GM23248 (cell line): ENCODE results near the gene CCDC27. TPM values are rescaled to one million over a fixed set of nuclear protein-coding genes. Genes with fewer than 3 reads are reported as not detected.

Experiments
- DNase-seq: peaks from one replicate; pipeline ENCODE4 v3.0.0-alpha.2; 2015
- H2AFZ ChIP-seq: fragments of 200-600 bp; sonication (generic); 2 replicates; pipeline ENCODE4 v1.6.1; 2016; ENCODE audit warnings: antibody characterized with exemption
- H3F3A ChIP-seq: fragments of 200-600 bp; sonication (generic); 2 replicates; pipeline ENCODE4 v1.6.1; 2016; ENCODE audit warnings: mild to moderate bottlenecking, antibody characterized with exemption, mixed run types; ENCODE audit not compliant: insufficient read depth
- H3K27ac ChIP-seq: fragments of 200-600 bp; sonication (generic); 2 replicates; pipeline ENCODE4 v1.5.1; 2016; ENCODE audit warnings: mild to moderate bottlenecking
- H3K27me3 ChIP-seq: fragments of 200-600 bp; sonication (generic); replicated peaks from 2 replicates; pipeline ENCODE4 v1.6.1; 2016; ENCODE audit warnings: mild to moderate bottlenecking; ENCODE audit not compliant: insufficient read depth
- H3K36me3 ChIP-seq: fragments of 200-600 bp; sonication (generic); 2 replicates; pipeline ENCODE4 v1.6.1; 2016; ENCODE audit warnings: low read depth, mild to moderate bottlenecking
- H3K4me1 ChIP-seq: fragments of 200-600 bp; sonication (generic); 2 replicates; pipeline ENCODE4 v1.6.1; 2016; ENCODE audit warnings: mild to moderate bottlenecking; ENCODE audit not compliant: insufficient read depth
- H3K4me2 ChIP-seq: fragments of 200-600 bp; sonication (generic); one replicate; pipeline ENCODE4 v1.6.1; 2016; ENCODE audit warnings: mild to moderate bottlenecking; ENCODE audit not compliant: unreplicated experiment
- H3K4me3 ChIP-seq: fragments of 200-600 bp; sonication (generic); 2 replicates; pipeline ENCODE4 v1.5.1; 2016; ENCODE audit warnings: mild to moderate bottlenecking
- H3K79me2 ChIP-seq: fragments of 200-600 bp; sonication (generic); 2 replicates; pipeline ENCODE4 v1.6.1; 2016; ENCODE audit warnings: mild to moderate bottlenecking; ENCODE audit not compliant: insufficient read depth
- H3K9ac ChIP-seq: fragments of 200-600 bp; sonication (generic); 2 replicates; pipeline ENCODE4 v1.6.1; 2016; ENCODE audit warnings: mild to moderate bottlenecking
- H3K9me2 ChIP-seq: fragments of 200-600 bp; sonication (generic); 2 replicates; pipeline ENCODE4 v1.6.1; 2016; ENCODE audit warnings: mixed run types, mild to moderate bottlenecking, moderate library complexity; ENCODE audit not compliant: insufficient read depth
- H3K9me3 ChIP-seq: fragments of 200-600 bp; sonication (generic); one replicate; pipeline ENCODE4 v1.6.1; 2017; ENCODE audit warnings: low read depth
- H4K20me1 ChIP-seq: fragments of 200-600 bp; sonication (generic); 2 replicates; pipeline ENCODE4 v1.6.0; 2016; ENCODE audit not compliant: insufficient read depth
- EZH2 ChIP-seq: fragments of 200-600 bp; sonication (generic); IDR thresholded peaks from 2 replicates; pipeline ENCODE4 v1.6.1; 2018; ENCODE audit warnings: antibody characterized with exemption, mild to moderate bottlenecking; ENCODE audit not compliant: insufficient read depth, poor library complexity, severe bottlenecking
- EZH2phosphoT487 ChIP-seq: fragments of 200-600 bp; sonication (generic); IDR thresholded peaks from 2 replicates; pipeline ENCODE4 v1.6.1; 2018; ENCODE audit warnings: antibody characterized with exemption, moderate library complexity, mild to moderate bottlenecking, low read depth; ENCODE audit not compliant: insufficient read depth
- WGBS, 2 experiments: methylation state at CpG; one replicate each; pipeline ENCODE4 v1.1.6; 2015 to 2017; ENCODE audit warnings: low lambda C conversion rate in 2 of 2, low coverage in 1 of 2; ENCODE audit errors: missing lambda C conversion rate in 2 of 2; 5-methylcytosine and 5-hydroxymethylcytosine counted together
- in situ Hi-C: fragments of 300-500 bp; cut with MboI; formaldehyde crosslinking; loops from 2 replicates; pipeline ENCODE4 v1.15.0; 2020
- polyA plus RNA-seq: library from polyadenylated mRNA; unstranded; fragments of >200 nt; fragmentation: Nextera tagmentation; extraction: Ambion mirVana; gene quantifications from 2 replicates; pipeline ENCODE4 v1.2.1, GENCODE V29; 2016
- total RNA-seq: library from RNA; depleted of rRNA; stranded (reverse); fragments of >200 nt; shearing (Covaris generic); gene quantifications from 2 replicates; pipeline ENCODE4 v1.2.3, GENCODE V29; 2014

The CCDC27 gene
- total and polyA plus RNA-seq, 2 experiments from 2014 or later = not detected

DNA sequence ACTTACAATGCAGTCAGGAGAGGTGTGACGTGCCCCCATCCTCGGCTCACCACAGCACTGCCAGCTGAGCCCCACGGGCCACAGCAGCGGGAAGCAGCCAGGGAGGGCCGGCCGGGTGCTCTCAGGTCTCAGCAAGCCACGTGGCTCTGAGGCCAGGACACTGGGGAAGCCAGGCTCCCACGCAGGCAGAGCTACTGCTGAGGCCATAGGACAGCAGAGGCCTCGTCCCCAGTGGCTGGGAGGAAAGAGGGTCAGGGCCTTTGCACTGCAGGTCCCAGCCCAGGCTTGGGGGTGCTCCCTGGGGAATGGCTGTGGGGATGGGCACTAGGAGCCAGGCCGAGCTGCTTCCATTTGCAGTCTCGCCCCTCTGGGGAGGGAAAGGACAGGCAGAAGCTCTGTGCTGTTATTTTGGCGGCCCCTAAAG, 38.3 kb downstream of the CCDC27 start:
- Histone ChIP-seq H3K27me3 (no peaks in the 10 kb centered on the region), H3K4me3 (no peak overlapping the region), H3K9me2 (no peaks in the 10 kb centered on the region), H3K9me3 (no peaks in the 10 kb centered on the region), H3K27ac (no peak overlapping the region), H3K79me2 (peaks cover 85% of the 10 kb centered on the region), H3K4me2 (no peak overlapping the region), H3K36me3 (peaks cover 8% of the 10 kb centered on the region; the same call in 1 of the 2 replicates), H3F3A (no peaks in the 10 kb centered on the region), H4K20me1 (no peaks in the 10 kb centered on the region; the same call in 1 of the 2 replicates), H3K4me1 (peaks cover 24% of the 10 kb centered on the region), H2AFZ (no peak overlapping the region), H3K9ac (no peak overlapping the region)
- DNase-seq = no peak
- WGBS, 2 experiments = 64 to 66% methylated on average over 9 to 12 of the region's 12 CpGs
- TF ChIP-seq EZH2 = no peak
- TF ChIP-seq EZH2phosphoT487 = no peak
- in situ Hi-C loops = no loop called here

- Histone ChIP-seq H4K20me1 (no peaks in the 10 kb centered on the region; the same call in 1 of the 2 replicates), H3F3A (no peaks in the 10 kb centered on the region), H3K9ac (no peak overlapping the region), H3K9me3 (no peaks in the 10 kb centered on the region), H3K4me1 (peaks cover 24% of the 10 kb centered on the region), H3K4me3 (no peak overlapping the region), H3K4me2 (no peak overlapping the region), H3K27me3 (no peaks in the 10 kb centered on the region), H2AFZ (no peak overlapping the region), H3K36me3 (peaks cover 5% of the 10 kb centered on the region; the same call in 1 of the 2 replicates), H3K27ac (no peak overlapping the region), H3K9me2 (no peaks in the 10 kb centered on the region), H3K79me2 (peaks cover 90% of the 10 kb centered on the region)
- in situ Hi-C loops = no loop called here
- DNase-seq = no peak
- TF ChIP-seq EZH2phosphoT487 (no peak), EZH2 (no peak)
- 87 to 90% methylated on average over 18 of the region's 18 CpGs for WGBS, 2 experiments
Measured at GRCh38 chr1:3790952-3791351, 38.7 kb downstream of the CCDC27 start.

GRCh38 chr1:3795453-3796214, 43.4 kb downstream of the CCDC27 start:
- WGBS, 2 experiments = 3 to 4% methylated on average over 32 to 53 of the region's 53 CpGs
- H3K9me3 ChIP-seq = no peaks in the 10 kb centered on the region
- no peaks in the 10 kb centered on the region for H3K27me3 ChIP-seq
- peak overlapping the region; percentile 85 for H3K4me2 ChIP-seq
- H3K9ac ChIP-seq = peak overlapping the region; percentile 85
- H3K9me2 ChIP-seq = no peaks in the 10 kb centered on the region
- in situ Hi-C loops = no loop called here
- H3F3A ChIP-seq = no peaks in the 10 kb centered on the region
- H3K79me2 ChIP-seq = peaks cover 56% of the 10 kb centered on the region
- H3K36me3 ChIP-seq = no peaks in the 10 kb centered on the region
- TF ChIP-seq EZH2phosphoT487 = no peak
- TF ChIP-seq EZH2 = no peak
- H3K4me3 ChIP-seq = peak overlapping the region; percentile 91
- peak overlapping the region; percentile 99 for H2AFZ ChIP-seq
- peak; percentile 33 for DNase-seq
- H4K20me1 ChIP-seq = no peaks in the 10 kb centered on the region; the same call in 1 of the 2 replicates
- H3K27ac ChIP-seq = peak overlapping the region; percentile 58
- H3K4me1 ChIP-seq = peaks cover 24% of the 10 kb centered on the region

DNA sequence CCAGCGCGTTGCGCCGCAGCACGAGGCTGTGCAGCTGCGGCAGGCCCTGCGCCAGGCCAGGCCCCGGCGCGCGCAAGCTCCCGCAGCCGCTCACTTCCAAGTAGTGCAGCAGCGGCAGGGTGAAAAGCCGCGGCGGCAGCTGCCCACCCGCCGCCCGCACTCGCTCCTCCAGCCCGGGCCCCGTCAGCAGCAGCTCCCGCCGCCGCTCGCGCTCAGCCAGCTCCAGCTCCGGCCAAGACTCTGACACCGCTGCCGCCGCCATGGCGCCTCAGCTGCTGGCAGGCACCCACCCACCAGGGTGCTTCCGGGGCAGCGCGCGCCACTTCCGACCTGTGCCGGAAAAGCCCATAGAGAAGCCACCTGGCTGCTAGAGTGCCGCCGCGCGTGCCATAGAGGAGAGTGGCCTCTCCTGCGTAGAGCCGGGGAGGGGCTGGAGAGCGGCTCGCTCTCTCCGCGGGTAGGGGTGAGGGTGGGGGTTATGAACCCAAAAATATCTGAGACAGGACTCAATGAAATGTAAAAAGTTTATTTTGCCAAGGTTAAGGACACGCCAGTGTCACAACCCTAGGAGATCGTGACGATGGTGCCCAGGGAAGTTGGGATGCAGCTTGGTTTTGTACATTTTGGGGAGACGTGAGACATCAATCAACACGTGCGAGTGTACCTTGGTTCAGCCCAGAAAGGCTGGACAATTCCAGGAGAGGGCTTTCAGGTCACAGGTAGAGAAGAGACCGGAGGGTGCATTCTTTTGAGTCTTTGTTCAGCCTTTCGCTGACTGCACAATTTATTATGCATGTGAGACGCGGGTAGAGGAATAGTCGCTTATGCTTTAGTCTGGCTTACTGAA, 44.2 kb downstream of the CCDC27 start, which contains the start of gene LRRC47:
Gene LRRC47, minus strand, starts transcription at position 284 of the 847 bp plus-strand sequence. Its CDS starts 22 bp downstream, at position 262.
- H2AFZ ChIP-seq = peak within 1 kb of the TSS; percentile 99
- no peaks in the 10 kb centered on the region for H3K9me2 ChIP-seq
- TF ChIP-seq EZH2phosphoT487 (no peak), EZH2 (no peak)
- H3K79me2 ChIP-seq = peaks cover 48% of the 10 kb centered on the region
- no peaks in the 10 kb centered on the region for H3K36me3 ChIP-seq
- H3F3A ChIP-seq = no peaks in the 10 kb centered on the region
- WGBS, 2 experiments = 1 to 2% methylated on average over 42 to 53 of the region's 60 CpGs
- H3K4me1 ChIP-seq = peaks cover 24% of the 10 kb centered on the region
- no peaks in the 10 kb centered on the region for H3K27me3 ChIP-seq
- no peaks in the 10 kb centered on the region for H3K9me3 ChIP-seq
- H3K9ac ChIP-seq = peak within 1 kb of the TSS; percentile 85
- in situ Hi-C loops = no loop called here
- peak within 1 kb of the TSS; percentile 85 for H3K4me2 ChIP-seq
- no peaks in the 10 kb centered on the region; the same call in 1 of the 2 replicates for H4K20me1 ChIP-seq
- DNase-seq = peak; percentile 96
- peak within 1 kb of the TSS; percentile 91 for H3K4me3 ChIP-seq
- H3K27ac ChIP-seq = peak within 1 kb of the TSS; percentile 58
